WERI-Rb-1 (cell line): ENCODE data around the gene KIF1A.
A peak's percentile ranks its signal among the peaks of the same experiment; 100 is the strongest.

Experiments
- DNase-seq: peaks from one replicate; pipeline ENCODE4 v3.0.0-alpha.2; 2020
- H3K27ac ChIP-seq: fragments of 250-450 bp; sonication (Bioruptor Pico); 2 replicates; pipeline ENCODE4 v1.5.1; 2020; ENCODE audit warnings: mild to moderate bottlenecking, moderate library complexity
- H3K27me3 ChIP-seq: fragments of 250-450 bp; sonication (Bioruptor Pico); 2 replicates; pipeline ENCODE4 v1.5.1; 2021; ENCODE audit warnings: mild to moderate bottlenecking, low read depth, moderate library complexity; ENCODE audit not compliant: insufficient read depth, severe bottlenecking
- H3K36me3 ChIP-seq: fragments of 250-450 bp; sonication (Bioruptor Pico); 2 replicates; pipeline ENCODE4 v1.5.1; 2020; ENCODE audit warnings: mild to moderate bottlenecking, moderate library complexity
- H3K4me3 ChIP-seq: 2 replicates; pipeline ENCODE4 v1.5.1; 2011; ENCODE audit warnings: low read depth, mild to moderate bottlenecking, control low read depth, low read length
- H3K9me3 ChIP-seq: fragments of 250-450 bp; sonication (Bioruptor Pico); 2 replicates; pipeline ENCODE4 v1.5.1; 2021; ENCODE audit warnings: mild to moderate bottlenecking, moderate library complexity; ENCODE audit not compliant: severe bottlenecking
- TF ChIP-seq, protein P1 (sequence below): IDR thresholded peaks from 2 replicates; pipeline ENCODE4 v1.5.1; 2011; ENCODE audit warnings: low read depth, mild to moderate bottlenecking, control low read depth, inconsistent platforms, low read length

KIF1A gene

DNA sequence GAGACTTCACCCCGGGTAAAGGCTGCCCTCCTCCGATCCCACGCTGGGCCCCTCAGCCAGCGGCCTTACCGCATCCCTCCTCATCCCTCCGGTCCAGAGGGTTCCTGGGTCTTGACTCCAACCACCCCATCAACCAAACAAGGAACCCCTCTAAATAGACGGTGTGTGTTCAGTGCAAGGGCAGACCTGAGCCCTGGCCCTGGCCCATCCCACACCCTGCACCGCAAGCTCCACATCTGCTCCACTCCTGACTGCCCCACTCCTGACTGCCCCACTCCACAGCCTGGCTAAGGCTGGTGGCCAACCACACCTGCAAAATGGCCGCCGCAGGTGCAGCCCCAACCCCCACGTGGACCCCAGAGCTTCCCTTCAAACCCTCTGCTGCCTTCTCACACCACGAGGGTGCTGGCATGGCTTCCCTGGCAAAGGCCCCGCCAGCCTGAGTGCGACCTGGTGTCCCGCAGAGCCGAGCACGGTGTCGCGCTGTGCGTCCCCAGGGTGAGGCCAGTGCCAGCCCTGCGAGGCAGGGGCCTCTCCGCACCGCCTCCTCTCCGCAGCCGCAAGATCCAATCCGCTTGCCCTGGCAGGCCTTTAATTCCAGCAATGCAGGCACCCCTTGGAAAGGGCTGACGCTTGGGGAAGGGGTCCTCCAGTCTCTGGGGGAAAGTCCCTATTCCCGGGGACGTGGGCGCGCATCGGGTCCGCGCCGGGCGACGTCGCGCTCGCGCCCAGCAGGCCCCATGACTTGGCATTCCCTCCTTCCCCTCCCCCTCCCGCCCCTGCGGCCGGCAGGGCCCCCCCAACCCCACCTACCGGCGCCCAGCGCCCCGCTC lies 1.5 kb downstream of the KIF1A start:
- H3K4me3 ChIP-seq = peak overlapping the region; percentile 73
- peaks cover 37% of the 10 kb centered on the region for H3K36me3 ChIP-seq
- no peak for DNase-seq
- H3K27me3 ChIP-seq = no peaks in the 10 kb centered on the region
- H3K9me3 ChIP-seq = peaks cover 3% of the 10 kb centered on the region
- H3K27ac ChIP-seq = peak overlapping the region; percentile 94
- TF ChIP-seq, protein P1, sequence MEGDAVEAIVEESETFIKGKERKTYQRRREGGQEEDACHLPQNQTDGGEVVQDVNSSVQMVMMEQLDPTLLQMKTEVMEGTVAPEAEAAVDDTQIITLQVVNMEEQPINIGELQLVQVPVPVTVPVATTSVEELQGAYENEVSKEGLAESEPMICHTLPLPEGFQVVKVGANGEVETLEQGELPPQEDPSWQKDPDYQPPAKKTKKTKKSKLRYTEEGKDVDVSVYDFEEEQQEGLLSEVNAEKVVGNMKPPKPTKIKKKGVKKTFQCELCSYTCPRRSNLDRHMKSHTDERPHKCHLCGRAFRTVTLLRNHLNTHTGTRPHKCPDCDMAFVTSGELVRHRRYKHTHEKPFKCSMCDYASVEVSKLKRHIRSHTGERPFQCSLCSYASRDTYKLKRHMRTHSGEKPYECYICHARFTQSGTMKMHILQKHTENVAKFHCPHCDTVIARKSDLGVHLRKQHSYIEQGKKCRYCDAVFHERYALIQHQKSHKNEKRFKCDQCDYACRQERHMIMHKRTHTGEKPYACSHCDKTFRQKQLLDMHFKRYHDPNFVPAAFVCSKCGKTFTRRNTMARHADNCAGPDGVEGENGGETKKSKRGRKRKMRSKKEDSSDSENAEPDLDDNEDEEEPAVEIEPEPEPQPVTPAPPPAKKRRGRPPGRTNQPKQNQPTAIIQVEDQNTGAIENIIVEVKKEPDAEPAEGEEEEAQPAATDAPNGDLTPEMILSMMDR = no peak

DNA sequence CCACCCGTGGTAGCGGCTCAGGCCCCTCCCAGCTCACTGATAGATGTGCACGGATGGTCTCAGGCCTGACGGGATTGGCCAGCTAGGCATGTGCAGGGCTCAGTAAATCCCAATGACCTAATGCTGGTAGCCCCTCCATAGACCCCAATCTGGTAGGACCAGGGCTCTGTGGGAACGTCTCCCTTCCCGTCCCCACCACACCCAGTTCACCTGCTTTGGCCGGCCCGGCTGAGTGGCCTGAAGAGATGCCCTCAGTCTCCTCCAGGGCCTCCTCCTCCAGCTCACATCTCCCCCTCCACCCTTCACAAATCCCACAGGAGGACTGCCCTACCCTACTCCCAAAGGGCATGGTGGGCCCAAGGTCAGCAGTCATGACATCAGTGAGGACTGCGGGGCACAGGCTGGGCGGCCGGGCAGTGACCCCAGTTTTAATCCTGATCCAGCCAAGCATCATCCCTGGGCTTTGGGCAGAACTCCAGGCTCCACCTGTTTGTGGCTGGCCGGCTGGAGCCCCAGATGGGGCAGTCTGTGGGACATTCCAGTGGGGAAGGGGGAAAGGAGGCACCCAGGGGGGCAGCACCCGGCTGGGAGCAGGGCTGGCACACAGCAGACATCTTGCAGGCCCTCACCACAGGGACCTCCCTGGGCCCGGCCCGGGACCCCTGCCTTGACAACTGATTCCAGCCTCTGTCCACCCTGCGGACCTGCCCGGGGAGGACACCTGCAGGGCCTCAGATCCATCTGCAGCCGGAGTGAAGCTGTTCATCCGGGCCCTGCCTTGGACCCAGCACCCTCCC lies 2.3 kb downstream of the KIF1A start:
- Histone ChIP-seq H3K27me3 (no peaks in the 10 kb centered on the region), H3K27ac (peak overlapping the region; percentile 94), H3K36me3 (peaks cover 42% of the 10 kb centered on the region), H3K4me3 (peak overlapping the region; percentile 73), H3K9me3 (peaks cover 8% of the 10 kb centered on the region)
- no peak for DNase-seq
- TF ChIP-seq, protein P1 = no peak

DNA sequence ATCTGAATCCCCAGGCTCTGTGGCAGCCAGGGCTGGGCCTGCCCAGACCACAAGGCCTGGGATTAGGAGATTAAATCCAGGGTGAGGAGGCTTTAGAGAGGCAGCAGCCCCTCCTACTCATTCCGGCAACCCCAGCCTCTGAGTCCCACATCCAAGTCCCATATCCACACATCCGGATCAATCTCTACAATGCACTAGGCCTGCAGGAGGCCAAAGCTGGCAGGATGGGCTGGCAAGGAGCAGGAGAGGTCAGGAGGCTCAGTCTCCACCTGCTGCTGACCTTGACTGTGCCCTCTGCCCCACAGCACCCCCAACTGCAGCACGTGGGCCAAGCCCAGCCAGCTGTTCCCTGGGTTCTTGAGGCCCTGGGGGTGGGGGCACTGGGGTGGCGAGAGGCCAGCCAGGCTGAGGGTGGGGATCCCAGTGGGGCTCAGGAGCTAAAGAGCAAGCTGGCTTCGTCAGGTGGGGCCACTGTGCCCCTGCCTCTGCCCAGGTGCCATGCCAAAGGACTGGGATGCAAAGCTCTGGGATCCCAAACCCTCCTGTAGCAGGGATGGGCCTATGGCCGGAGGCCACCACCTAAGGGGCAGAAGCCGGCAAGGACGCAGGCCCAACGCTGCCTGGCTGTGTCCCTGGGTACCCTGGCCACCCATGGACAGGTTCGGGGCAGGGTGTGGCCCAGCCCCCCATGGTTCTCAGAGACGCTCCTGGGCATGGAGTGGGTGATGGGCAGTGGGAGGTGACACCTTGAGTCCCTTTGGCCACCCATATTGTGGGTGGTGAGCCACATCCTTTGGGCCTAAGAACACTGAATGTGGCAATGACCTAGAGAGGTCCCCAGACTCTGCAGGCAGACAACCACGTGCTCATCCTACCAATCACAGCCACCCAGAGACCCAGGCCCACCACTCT lies 3.2 kb downstream of the KIF1A start:
- peak overlapping the region; percentile 94 for H3K27ac ChIP-seq
- H3K4me3 ChIP-seq = no peak overlapping the region
- H3K36me3 ChIP-seq = peaks cover 48% of the 10 kb centered on the region
- peaks cover 8% of the 10 kb centered on the region for H3K9me3 ChIP-seq
- H3K27me3 ChIP-seq = no peaks in the 10 kb centered on the region
- DNase-seq = peak; percentile 78
- TF ChIP-seq, protein P1 = no peak

DNA sequence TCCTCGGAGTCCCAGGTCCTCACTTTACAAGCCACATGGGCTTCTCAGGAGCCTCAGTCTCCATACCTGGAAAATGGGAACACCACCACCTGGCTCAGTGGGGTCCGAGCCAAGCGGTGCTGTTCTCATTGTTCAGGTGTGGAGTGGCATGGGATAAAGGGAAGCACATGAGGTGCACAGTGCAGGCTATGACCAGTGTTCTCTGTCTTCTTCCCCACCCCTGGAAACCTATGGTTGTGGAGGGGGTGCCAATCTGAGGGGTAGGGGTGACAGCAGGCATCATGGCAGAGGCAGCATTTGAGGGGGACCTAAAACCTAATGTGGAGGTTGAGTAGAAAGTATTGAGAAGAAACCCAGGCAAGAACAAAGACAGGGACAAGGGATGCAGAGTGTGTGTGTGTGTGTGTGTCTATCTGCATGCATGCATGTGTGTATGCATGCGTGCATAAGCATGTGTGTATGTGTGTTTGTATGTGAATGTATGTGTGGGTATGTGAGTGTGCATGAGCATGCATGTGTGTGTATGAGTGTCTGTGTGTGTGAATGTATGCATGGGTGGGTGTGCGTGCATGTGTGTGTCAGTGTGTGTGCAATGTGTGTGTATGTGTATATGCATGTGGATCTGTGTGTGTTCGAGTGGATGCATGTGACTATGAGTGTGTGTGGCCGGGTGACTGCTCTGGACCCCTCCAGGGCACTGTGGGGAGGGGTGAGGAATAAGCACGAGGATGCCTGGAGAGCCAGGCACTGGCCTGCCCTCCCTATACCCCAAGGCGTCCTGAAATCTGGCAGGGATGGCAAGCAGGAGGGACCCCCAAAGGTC lies 4.0 kb downstream of the KIF1A start:
- peaks cover 8% of the 10 kb centered on the region for H3K9me3 ChIP-seq
- no peak overlapping the region for H3K4me3 ChIP-seq
- no peaks in the 10 kb centered on the region for H3K27me3 ChIP-seq
- H3K36me3 ChIP-seq = peaks cover 56% of the 10 kb centered on the region
- no peak for DNase-seq
- H3K27ac ChIP-seq = peak overlapping the region; percentile 94
- TF ChIP-seq, protein P1 = no peak
